GM12801 (cell line): ENCODE data around the gene LTBP3.

Source experiments
- TF ChIP-seq, protein P1 (sequence below): IDR thresholded peaks from one replicate; pipeline ENCODE4 v1.5.1; 2011; ENCODE audit warnings: control low read depth; ENCODE audit not compliant: insufficient read length; ENCODE audit errors: extremely low read depth

The LTBP3 gene

DNA sequence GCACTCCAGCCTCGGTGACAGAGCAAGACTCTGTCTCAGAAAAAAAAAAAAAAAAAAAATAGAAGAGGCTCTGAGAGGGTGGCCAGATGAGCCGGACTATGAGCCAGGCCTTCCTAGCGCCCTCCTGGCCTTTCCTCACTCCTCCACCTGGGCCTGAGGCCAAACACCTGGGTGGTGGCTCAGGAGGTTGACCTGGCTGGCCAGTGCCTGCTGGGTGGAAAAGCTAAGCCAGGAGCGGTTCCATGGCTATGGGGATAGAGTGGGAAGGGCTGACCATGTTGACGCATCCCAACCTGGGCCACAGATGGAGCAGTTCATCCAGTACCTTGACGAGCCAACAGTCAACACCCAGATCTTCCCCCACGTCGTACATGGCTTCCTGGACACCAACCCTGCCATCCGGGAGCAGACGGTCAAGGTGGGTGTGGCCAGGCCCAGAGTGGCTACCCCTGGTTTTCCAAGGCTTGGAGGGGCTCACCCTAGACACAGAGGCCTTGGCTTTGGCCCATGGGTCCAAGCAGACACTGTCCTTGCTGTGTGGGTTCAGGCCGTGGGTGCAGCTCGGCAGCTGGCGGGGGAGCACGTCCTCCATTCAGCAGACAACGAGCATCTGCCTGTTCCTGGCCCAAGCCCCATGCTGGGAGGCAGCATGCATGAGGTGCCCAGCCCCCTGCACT, 25.6 kb downstream of the LTBP3 start:
- TF ChIP-seq, protein P1, sequence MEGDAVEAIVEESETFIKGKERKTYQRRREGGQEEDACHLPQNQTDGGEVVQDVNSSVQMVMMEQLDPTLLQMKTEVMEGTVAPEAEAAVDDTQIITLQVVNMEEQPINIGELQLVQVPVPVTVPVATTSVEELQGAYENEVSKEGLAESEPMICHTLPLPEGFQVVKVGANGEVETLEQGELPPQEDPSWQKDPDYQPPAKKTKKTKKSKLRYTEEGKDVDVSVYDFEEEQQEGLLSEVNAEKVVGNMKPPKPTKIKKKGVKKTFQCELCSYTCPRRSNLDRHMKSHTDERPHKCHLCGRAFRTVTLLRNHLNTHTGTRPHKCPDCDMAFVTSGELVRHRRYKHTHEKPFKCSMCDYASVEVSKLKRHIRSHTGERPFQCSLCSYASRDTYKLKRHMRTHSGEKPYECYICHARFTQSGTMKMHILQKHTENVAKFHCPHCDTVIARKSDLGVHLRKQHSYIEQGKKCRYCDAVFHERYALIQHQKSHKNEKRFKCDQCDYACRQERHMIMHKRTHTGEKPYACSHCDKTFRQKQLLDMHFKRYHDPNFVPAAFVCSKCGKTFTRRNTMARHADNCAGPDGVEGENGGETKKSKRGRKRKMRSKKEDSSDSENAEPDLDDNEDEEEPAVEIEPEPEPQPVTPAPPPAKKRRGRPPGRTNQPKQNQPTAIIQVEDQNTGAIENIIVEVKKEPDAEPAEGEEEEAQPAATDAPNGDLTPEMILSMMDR: no peak

- TF ChIP-seq, protein P1: no peak
These were observed 28.0 kb downstream of the LTBP3 start for GRCh38 chr11:65530157-65530496.

- TF ChIP-seq, protein P1: no peak
These were observed 28.5 kb downstream of the LTBP3 start for GRCh38 chr11:65529475-65530156.

DNA sequence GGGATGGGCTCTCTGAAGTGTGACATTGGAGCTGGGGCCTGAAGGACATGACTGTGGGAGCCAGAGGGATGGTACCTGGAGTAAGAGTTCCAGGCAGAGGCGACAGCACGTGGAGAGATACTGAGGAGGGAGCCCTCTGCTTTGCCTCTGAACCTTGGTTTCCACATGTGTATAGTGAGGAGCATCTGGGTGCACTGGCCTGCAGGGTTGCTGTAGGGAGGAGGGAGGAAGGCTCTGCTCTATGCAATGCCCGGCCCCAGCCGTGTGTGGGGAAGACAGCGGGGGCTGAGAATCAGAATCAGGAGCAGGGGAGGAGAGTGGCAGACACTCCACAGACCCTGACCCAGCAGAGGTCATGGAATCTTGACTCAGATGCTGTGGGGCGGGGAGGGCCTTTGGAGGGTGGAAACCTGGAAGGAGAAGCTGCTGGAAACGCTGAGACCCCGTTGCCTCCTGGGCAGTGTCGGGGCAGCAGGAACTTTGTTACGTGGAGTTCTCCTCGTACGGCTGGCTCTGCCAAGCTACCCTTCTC, 29.3 kb downstream of the LTBP3 start:
- TF ChIP-seq, protein P1: no peak

GRCh38 chr11:65526744-65527143, 31.4 kb downstream of the LTBP3 start:
- TF ChIP-seq, protein P1: no peak

DNA sequence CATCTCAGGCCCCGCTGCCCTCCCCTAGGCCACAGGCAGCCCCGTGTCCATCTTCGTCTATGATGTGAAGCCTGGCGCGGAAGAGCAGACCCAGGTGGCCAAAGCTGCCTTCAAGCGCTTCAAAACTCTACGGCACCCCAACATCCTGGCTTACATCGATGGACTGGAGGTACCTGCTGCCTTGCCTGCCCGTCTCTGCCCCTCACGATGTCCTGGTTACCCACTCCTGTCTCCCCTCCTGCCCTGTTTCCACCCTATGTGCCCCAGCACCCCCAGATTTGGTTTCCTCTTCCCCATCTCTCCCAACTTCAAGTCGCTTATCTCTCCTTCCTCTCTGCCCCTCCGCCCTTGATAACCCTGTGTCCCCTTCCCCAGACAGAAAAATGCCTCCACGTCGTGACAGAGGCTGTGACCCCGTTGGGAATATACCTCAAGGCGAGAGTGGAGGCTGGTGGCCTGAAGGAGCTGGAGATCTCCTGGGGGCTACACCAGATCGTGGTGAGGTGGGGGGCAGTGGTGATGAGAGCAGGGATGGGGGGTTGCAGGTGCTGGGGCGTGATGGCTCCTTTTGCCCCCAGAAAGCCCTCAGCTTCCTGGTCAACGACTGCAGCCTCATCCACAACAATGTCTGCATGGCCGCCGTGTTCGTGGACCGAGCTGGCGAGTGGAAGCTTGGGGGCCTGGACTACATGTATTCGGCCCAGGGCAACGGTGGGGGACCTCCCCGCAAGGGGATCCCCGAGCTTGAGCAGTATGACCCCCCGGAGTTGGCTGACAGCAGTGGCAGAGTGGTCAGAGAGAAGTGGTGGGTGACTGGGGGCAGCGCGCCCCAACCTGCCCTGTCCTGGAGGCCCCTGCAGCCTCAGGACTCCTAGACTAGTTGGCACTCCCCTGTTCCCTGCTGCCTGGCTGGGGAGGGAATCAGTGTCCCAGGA, 32.3 kb downstream of the LTBP3 start:
- TF ChIP-seq, protein P1: no peak

DNA sequence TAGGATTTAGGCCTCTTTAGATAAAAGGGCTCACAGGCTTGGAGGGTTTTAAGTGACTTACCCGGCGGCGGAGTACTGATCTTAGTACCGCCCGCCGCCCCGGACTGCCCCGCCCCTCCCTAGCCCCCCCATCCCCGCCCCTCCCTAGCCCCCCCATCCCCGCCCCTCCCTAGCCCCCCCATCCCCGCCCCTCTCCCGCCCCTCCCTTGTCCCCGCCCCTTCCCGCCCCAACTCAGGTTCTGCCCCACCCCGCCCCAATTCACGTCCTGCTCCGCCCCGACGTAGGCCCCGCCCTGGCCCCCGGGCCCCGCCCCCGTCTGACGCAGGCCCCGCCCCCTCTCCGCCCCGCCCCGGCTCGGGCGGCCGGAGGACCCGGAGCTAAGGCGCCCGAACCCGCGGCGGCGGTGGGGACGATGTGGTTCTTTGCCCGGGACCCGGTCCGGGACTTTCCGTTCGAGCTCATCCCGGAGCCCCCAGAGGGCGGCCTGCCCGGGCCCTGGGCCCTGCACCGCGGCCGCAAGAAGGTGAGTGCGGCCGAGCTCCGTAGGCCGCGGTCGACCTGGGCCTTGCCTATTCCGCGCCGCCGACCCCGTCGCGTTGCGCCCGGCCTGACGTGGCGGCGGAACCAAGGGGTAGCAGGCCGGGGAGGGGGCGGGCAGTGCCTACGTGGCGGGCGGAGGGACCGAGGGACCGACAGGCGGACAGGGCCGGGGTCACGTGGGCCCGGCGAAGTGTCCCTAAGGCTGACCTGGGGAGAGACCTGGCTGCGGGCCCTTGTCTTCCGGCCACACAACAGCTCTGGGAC, 33.2 kb downstream of the LTBP3 start, which contains the start of gene SCYL1:
Gene SCYL1, plus strand, starts transcription at position 343 of the 805 bp plus-strand sequence. Its CDS starts 71 bp downstream, at position 414.
- TF ChIP-seq, protein P1: no peak
